Panc1 (cell line): ENCODE data around the gene SLC15A1. TPM values are rescaled to one million over a fixed set of nuclear protein-coding genes. Genes with fewer than 3 reads are reported as not detected.

Experiments
- ATAC-seq: fragments of 200-7000 bp; cut with Tn5 transposase; 2 replicates; pipeline ENCODE4 v1.9.1; 2020; ENCODE audit warnings: mild to moderate bottlenecking, moderate library complexity
- BruUV-seq: library from RNA; stranded (reverse); fragments of 400-500 nt; replicated peaks from 2 replicates; lab custom pipeline; 2021; lab: Mats Ljungman, UMichigan
- CTCF ChIA-PET: fragments of 300-600 bp; sonication (Branson Sonifier 250); formaldehyde crosslinking; loops from one replicate; lab custom pipeline; 2022; ENCODE audit warnings: antibody characterized with exemption; lab: Charles Lee
- POLR2A ChIA-PET: fragments of 300-600 bp; sonication (Branson Sonifier 250); formaldehyde crosslinking; loops from one replicate; lab custom pipeline; 2022; ENCODE audit warnings: antibody characterized with exemption; lab: Charles Lee
- DNase-seq: peaks from one replicate; pipeline ENCODE4 v3.0.0-alpha.2; 2010; ENCODE audit warnings: low read depth, low spot score
- H3K27ac ChIP-seq: 2 replicates; pipeline ENCODE4 v1.5.1; 2011; ENCODE audit warnings: mild to moderate bottlenecking, low read length, inconsistent platforms
- H3K27me3 ChIP-seq: fragments of 200-500 bp; sonication (Bioruptor generic); 2 replicates; pipeline ENCODE4 v1.6.0; 2014; ENCODE audit warnings: low read length, inconsistent platforms; ENCODE audit not compliant: control insufficient read depth, insufficient read depth
- H3K36me3 ChIP-seq: fragments of 200-500 bp; sonication (Bioruptor generic); 2 replicates; pipeline ENCODE4 v1.5.1; 2014; ENCODE audit warnings: inconsistent platforms, mild to moderate bottlenecking, low read length, moderate library complexity; ENCODE audit not compliant: control insufficient read depth, insufficient read depth
- H3K4me1 ChIP-seq: 2 replicates; pipeline ENCODE4 v1.5.1; 2011; ENCODE audit warnings: inconsistent platforms, mild to moderate bottlenecking, low read length, moderate library complexity; ENCODE audit not compliant: control insufficient read depth, insufficient read depth
- H3K4me3 ChIP-seq, 2 experiments: 2 replicates each; pipeline ENCODE4 v1.5.1; 2011 to 2012; ENCODE audit warnings: low read depth in 2 of 2, low read length in 2 of 2, mild to moderate bottlenecking in 2 of 2, inconsistent platforms in 1 of 2, moderate library complexity in 1 of 2
- H3K9me3 ChIP-seq: fragments of 200-500 bp; sonication (Bioruptor generic); 2 replicates; pipeline ENCODE4 v1.5.1; 2014; ENCODE audit warnings: low read depth, mild to moderate bottlenecking, inconsistent platforms, low read length, moderate library complexity; ENCODE audit not compliant: control insufficient read depth, insufficient read depth
- POLR2AphosphoS5 ChIP-seq: IDR thresholded peaks from 2 replicates; pipeline ENCODE4 v1.6.1; 2012; ENCODE audit warnings: mild to moderate bottlenecking, low read depth, low read length, moderate library complexity
- REST ChIP-seq, 2 experiments: IDR thresholded peaks; 2 replicates each; pipeline ENCODE4 v1.6.1; 2011 to 2012; ENCODE audit warnings: low read depth in 2 of 2, control low read depth in 1 of 2, low read length in 1 of 2, mild to moderate bottlenecking in 1 of 2, moderate library complexity in 1 of 2; ENCODE audit not compliant: insufficient read depth in 1 of 2
- SIN3A ChIP-seq: IDR thresholded peaks from 2 replicates; pipeline ENCODE4 v1.6.1; 2012; ENCODE audit warnings: low read depth, mild to moderate bottlenecking, low read length, moderate library complexity, borderline replicate concordance; ENCODE audit not compliant: insufficient read depth
- TCF7L2 ChIP-seq: IDR thresholded peaks from 2 replicates; pipeline ENCODE4 v1.6.1; 2011; ENCODE audit warnings: mild to moderate bottlenecking, low read depth, low read length, inconsistent platforms
- in situ Hi-C: cut with HindIII; loops from 2 replicates; pipeline ENCODE4 v1.10.0; 2016; ENCODE audit warnings: low sequenced_read_pairs, low pct_unique_long_range_greater_than_20kb
- intact Hi-C: fragments of 100-400 bp; cut with micrococcal nuclease; formaldehyde crosslinking; loops from one replicate; pipeline ENCODE4 v1.10.0; 2022; ENCODE audit not compliant: unreplicated experiment
- total RNA-seq: library from RNA; stranded (reverse); gene quantifications from one replicate; pipeline ENCODE4 v1.2.1, GENCODE V29; 2021; ENCODE audit not compliant: unreplicated experiment
- TF ChIP-seq, protein P1 (sequence below): fragments of 450-650 bp; IDR thresholded peaks from 2 replicates; pipeline ENCODE4 v1.5.1; 2017; ENCODE audit warnings: mild to moderate bottlenecking

SLC15A1 gene
- total RNA-seq, 1 experiment from 2014 or later: 0.18 TPM

- Histone ChIP-seq H3K4me3 (no peak overlapping the region), H3K9me3 (no peaks in the 10 kb centered on the region), H3K36me3 (no peaks in the 10 kb centered on the region), H3K27ac (no peak overlapping the region), H3K27me3 (no peaks in the 10 kb centered on the region), H3K4me1 (no peaks in the 10 kb centered on the region)
- in situ Hi-C loops (no loop called here), intact Hi-C loops (no loop called here)
- ATAC-seq: no peak
- no peak for DNase-seq
- no TSS peak for BruUV-seq
- CTCF ChIA-PET: no interaction called here
- POLR2A ChIA-PET: no interaction called here
- TF ChIP-seq SIN3A: no peak
Measured at GRCh38 chr13:98689347-98689968, 63.0 kb downstream of the SLC15A1 start.

GRCh38 chr13:98688373-98688772, 64.1 kb downstream of the SLC15A1 start:
- Histone ChIP-seq H3K27me3 (no peaks in the 10 kb centered on the region), H3K4me1 (no peaks in the 10 kb centered on the region), H3K9me3 (no peaks in the 10 kb centered on the region), H3K27ac (no peak overlapping the region), H3K36me3 (no peaks in the 10 kb centered on the region), H3K4me3 (no peak overlapping the region)
- in situ Hi-C loops (no loop called here), intact Hi-C loops (no loop called here)
- ATAC-seq: no peak
- no peak for DNase-seq
- ChIA-PET CTCF (no interaction called here), POLR2A (no interaction called here)
- no peak for TF ChIP-seq SIN3A
- TF ChIP-seq TCF7L2: no peak
- no peak for TF ChIP-seq POLR2AphosphoS5
- TF ChIP-seq REST (IDR thresholded peaks at IDR 0.05; ENCODE audit: insufficient read depth in 1 of 2, low read depth in 2 of 2, low read length in 1 of 2): no peak
- TF ChIP-seq, protein P1, sequence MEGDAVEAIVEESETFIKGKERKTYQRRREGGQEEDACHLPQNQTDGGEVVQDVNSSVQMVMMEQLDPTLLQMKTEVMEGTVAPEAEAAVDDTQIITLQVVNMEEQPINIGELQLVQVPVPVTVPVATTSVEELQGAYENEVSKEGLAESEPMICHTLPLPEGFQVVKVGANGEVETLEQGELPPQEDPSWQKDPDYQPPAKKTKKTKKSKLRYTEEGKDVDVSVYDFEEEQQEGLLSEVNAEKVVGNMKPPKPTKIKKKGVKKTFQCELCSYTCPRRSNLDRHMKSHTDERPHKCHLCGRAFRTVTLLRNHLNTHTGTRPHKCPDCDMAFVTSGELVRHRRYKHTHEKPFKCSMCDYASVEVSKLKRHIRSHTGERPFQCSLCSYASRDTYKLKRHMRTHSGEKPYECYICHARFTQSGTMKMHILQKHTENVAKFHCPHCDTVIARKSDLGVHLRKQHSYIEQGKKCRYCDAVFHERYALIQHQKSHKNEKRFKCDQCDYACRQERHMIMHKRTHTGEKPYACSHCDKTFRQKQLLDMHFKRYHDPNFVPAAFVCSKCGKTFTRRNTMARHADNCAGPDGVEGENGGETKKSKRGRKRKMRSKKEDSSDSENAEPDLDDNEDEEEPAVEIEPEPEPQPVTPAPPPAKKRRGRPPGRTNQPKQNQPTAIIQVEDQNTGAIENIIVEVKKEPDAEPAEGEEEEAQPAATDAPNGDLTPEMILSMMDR: no peak
- BruUV-seq: no TSS peak

DNA sequence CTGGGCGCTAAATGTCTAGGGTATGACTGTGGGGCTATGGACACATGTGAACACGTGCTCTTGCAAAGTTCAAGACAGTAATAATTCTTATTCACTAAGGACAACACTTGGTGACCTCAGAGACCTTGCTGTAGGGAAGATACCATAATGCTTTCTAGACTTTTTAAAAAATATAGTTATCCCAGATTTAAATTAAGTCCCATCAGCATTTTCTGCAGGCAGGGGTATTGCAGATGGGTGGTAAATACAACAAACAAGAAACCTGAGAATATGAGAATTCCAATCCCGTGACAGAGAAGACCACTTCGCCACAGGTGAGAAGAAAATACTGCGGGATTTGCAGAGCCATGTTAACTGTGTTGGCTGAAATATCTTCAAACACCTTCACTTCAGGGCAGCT, 65.2 kb downstream of the SLC15A1 start:
- no peak for ATAC-seq
- DNase-seq: no peak
- BruUV-seq: no TSS peak
- POLR2A ChIA-PET: no interaction called here
- Histone ChIP-seq H3K27me3 (no peaks in the 10 kb centered on the region), H3K9me3 (no peaks in the 10 kb centered on the region), H3K27ac (no peak overlapping the region), H3K4me3 (no peak overlapping the region), H3K4me1 (no peaks in the 10 kb centered on the region), H3K36me3 (no peaks in the 10 kb centered on the region)
- CTCF ChIA-PET: no interaction called here
- in situ Hi-C loops (no loop called here), intact Hi-C loops (no loop called here)
- TF ChIP-seq POLR2AphosphoS5: no peak
- no peak for TF ChIP-seq TCF7L2
- TF ChIP-seq SIN3A: no peak
- TF ChIP-seq REST (IDR thresholded peaks at IDR 0.05; ENCODE audit: insufficient read depth in 1 of 2, low read depth in 2 of 2, low read length in 1 of 2): no peak
- TF ChIP-seq, protein P1: no peak
